ENCODE data around the gene EIF3A.

EIF3A gene

DNA sequence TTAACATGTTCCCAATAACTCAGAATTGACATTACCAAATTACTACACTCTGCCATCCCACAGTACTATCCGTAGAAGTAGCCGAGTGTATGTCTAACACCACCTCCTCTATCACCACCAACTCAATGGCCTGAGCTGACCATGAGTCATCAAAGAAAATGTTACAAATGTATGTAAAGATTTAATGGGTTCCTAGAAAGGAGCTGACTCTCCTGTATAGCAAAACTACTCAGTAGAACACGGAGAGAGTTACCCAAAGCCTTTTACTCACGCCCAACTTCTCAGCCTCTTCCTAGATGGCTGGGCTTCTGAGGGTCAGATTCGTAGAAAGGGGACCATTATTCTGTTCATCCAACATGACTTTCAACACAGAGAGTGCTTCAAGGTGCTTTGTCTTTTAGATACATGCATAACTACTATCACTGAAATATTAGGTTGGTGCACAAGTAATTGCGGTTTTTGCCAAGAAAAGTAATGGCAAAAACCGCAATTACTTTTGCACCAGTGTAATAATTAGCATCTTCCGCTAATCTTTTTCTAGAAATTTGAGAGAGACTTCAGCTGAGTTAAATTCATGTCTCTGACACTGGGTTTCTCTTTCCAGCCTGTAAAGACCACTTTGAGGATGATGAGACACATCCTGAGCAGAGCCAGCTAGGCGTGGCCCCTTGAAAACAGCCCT lies 75.1 kb downstream of the EIF3A start:
- DNase-seq (ENCODE audit: low read depth): no peak

DNA sequence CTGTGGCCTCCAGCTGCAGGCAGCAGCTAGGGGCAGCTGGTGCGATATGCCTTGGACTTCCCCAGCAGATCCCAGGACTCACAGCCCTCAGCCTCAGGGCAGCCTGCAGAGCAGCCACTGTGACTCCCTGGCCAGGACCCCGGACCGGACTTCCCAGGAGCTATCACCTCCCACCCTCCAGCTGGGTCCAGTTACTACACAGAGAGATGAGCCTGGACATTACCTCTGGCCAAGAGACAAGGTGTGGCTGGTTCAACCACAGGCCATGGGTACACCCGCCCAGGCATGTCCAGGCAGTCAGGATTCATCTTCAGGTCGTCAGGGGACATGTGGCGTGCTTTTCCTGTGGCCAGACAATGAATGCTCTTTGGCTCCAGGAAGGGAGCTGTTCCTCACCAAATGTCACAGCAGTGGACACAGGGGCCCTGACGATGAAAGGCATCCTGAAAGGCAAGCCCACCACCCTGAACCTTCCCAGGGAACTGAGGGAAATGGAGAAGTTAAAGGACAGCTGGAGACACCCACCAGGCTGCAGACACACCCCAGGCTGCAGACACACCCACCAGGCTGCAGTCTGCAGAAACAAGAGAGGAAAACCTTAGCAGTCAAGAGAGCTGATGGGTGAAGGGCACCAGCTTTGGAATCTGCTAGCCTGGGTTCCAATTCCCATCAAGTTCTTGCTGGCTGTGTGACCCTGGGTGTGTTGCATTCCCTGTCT lies 76.9 kb downstream of the EIF3A start:
- no peak for DNase-seq (ENCODE audit: low read depth)

- no peak for DNase-seq (ENCODE audit: low read depth)
These were observed 78.7 kb downstream of the EIF3A start for GRCh38 chr10:119001717-119002500.

- no peak for DNase-seq (ENCODE audit: low read depth)
These were observed 82.4 kb downstream of the EIF3A start for GRCh38 chr10:118998183-118998582.

DNA sequence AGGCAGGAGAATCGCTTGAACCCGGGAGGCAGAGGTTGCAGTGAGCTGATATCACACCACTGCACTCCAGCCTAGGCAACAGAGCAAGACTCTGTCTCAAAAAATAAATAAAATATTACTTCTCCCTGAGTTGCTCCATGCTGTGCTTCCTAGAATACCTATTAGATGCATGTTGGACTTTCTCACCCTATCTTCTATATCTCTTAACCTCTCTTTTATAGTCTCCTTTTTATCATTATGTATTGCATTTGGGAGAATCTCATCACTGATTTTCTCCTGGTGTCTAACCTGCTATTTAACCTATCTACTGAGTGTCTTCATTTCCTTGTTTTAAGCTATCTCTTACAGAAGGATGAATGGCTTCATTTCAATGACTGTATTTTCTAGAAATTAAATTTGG lies 83.2 kb downstream of the EIF3A start:
- DNase-seq (ENCODE audit: low read depth): no peak

DNA sequence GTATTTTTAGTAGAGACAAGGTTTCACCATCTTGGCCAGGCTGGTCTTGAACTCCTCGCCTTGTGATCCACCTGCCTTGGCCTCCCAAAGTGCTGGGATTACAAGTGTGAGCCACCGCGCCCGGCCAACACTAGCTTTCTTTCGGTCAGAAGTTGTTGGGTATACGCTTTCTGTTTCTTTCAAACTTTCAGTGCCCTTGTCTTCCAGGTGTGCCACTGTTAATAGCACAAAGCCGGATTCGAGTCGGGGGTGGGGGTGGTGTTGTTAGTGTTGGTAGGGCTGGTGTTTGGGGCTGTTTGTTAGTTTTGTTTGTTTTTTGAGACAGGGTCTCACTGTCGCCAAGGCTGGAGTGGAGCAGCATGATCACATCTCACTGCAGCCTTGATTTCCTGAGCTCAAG lies 84.9 kb downstream of the EIF3A start:
- no peak for DNase-seq (ENCODE audit: low read depth)

DNA sequence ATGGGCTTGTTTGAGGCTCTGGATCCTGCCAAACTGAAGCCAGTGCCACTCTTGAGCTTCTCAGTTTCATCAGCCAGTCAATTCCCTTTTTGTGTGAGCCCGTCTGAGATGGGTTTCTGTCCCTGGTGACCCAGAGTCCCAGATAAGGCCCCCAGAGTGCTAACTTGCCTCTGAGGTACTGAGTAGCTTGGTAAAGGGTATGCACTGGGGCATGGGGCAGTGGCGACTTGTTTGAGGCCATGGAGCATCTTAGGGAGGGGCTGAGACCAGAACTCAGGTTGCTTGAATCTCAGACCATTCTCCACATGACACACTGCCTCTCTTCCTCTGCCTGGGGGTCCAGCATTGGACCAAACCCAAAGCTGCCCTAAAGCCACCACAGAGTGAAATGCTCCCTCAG lies 86.3 kb downstream of the EIF3A start:
- no peak for DNase-seq (ENCODE audit: low read depth)

- DNase-seq (ENCODE audit: low read depth): no peak
These were observed 87.4 kb downstream of the EIF3A start for GRCh38 chr10:118993214-118993613.

DNA sequence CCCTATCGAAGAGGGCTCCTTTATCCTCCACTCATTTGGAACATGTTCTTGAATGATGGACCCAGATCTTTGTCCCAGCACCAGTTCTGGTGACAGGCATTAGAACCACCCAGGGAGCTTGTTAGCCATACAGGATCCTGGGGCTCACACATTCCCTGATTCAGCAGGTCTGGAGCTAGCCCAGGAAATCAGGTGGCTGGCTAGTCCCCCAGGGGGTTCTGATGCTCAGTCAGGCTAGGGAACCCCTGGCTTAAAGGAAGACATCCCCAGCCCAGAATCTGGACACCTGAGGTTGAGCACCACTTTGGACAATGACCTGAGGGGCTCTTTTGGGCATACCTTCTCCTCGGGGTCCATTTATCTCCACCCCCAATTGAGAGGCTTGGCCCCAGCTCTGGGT lies 88.1 kb downstream of the EIF3A start:
- DNase-seq (ENCODE audit: low read depth): no peak

GRCh38 chr10:118990326-118990725 lies 90.3 kb downstream of the EIF3A start:
- no peak for DNase-seq (ENCODE audit: low read depth)

- no peak for DNase-seq (ENCODE audit: low read depth)
These were observed 93.5 kb downstream of the EIF3A start for GRCh38 chr10:118986815-118987790.

DNA sequence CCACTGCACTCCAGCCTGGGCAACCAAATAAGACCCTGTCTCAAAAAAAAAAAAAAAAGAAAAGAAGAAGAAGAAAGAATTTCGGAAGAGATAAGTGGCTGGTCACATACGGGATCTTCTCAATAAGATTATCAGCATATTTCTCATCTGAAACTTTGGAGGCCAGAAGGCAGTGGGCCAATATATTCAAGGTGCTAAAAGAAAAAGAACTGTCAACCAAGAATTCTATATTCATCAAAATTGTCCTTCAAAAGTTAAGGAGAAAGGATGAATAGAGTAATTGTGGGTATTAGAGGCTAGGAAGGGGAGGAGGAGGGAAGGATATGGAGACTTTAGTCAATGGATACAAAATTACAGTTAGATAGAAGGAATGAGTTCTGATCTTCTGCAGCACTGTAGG lies 95.0 kb downstream of the EIF3A start:
- no peak for DNase-seq (ENCODE audit: low read depth)
